ENCODE results near the gene CLCN6. TPM values are rescaled to one million over a fixed set of nuclear protein-coding genes. Genes with fewer than 3 reads are reported as not detected.

CLCN6 gene
- total RNA-seq, 1 experiment from 2014 or later: 6.1 TPM

- ChIA-PET CTCF (no interaction called here), POLR2A (ENCODE audit: unreplicated experiment) (no interaction called here)
- H3K4me1 ChIP-seq (ENCODE audit: insufficient read depth, low read length): no peaks in the 10 kb centered on the region; the same call in 1 of the 2 replicates
- H3K27me3 ChIP-seq (ENCODE audit: low read length): peaks cover 40% of the 10 kb centered on the region
- no peaks in the 10 kb centered on the region for H3F3A ChIP-seq (ENCODE audit: low read length, unreplicated experiment)
- DNase-seq (no peak), ATAC-seq (no peak)
- no peak overlapping the region for H3K27ac ChIP-seq (ENCODE audit: low read length)
- no peaks in the 10 kb centered on the region for H4K20me1 ChIP-seq (ENCODE audit: low read length)
- no peak overlapping the region for H2AFZ ChIP-seq (ENCODE audit: low read length)
- H3K9me3 ChIP-seq (ENCODE audit: low read length): no peaks in the 10 kb centered on the region
- H3K4me2 ChIP-seq (ENCODE audit: low read length): no peak overlapping the region
- no peaks in the 10 kb centered on the region for H3K36me3 ChIP-seq (ENCODE audit: low read depth, low read length)
- H3K9ac ChIP-seq (ENCODE audit: low read length): no peak overlapping the region
- H3K79me2 ChIP-seq (ENCODE audit: low read length): no peaks in the 10 kb centered on the region
- intact Hi-C loops (cut with micrococcal nuclease): no loop called here
- TF ChIP-seq CTCF (conservative IDR thresholded peaks at IDR 0.05; ENCODE audit: low read depth, low read length) (no peak), EZH2phosphoT487 (IDR thresholded peaks at IDR 0.05; ENCODE audit: borderline replicate concordance, low read length) (no peak), EZH2 (IDR thresholded peaks at IDR 0.05; ENCODE audit: low read length, unreplicated experiment) (no peak)
- no peak overlapping the region for H3K4me3 ChIP-seq (ENCODE audit: low read length)
- no peaks in the 10 kb centered on the region for H3K9me2 ChIP-seq (replicated peaks; ENCODE audit: low read length)
- no TSS peak for BruUV-seq (replicated peaks)
Measured at GRCh38 chr1:11858158-11858557, 52.2 kb downstream of the CLCN6 start.

GRCh38 chr1:11858613-11858967 is 52.6 kb downstream of the CLCN6 start, which contains the start of gene NPPB:
TSS of gene NPPB (minus strand) at chr1:11858945. CDS start at chr1:11858833, 112 bp downstream.
- Histone ChIP-seq H3F3A (ENCODE audit: low read length, unreplicated experiment) (no peaks in the 10 kb centered on the region), H3K4me2 (ENCODE audit: low read length) (no peak within 1 kb of the TSS), H3K9ac (ENCODE audit: low read length) (no peak within 1 kb of the TSS), H3K9me3 (ENCODE audit: low read length) (no peaks in the 10 kb centered on the region), H3K36me3 (ENCODE audit: low read depth, low read length) (no peaks in the 10 kb centered on the region), H3K4me3 (ENCODE audit: low read length) (no peak within 1 kb of the TSS), H2AFZ (ENCODE audit: low read length) (no peak within 1 kb of the TSS), H3K4me1 (ENCODE audit: insufficient read depth, low read length) (no peaks in the 10 kb centered on the region; the same call in 1 of the 2 replicates), H3K27me3 (ENCODE audit: low read length) (peaks cover 40% of the 10 kb centered on the region), H3K79me2 (ENCODE audit: low read length) (no peaks in the 10 kb centered on the region), H3K27ac (ENCODE audit: low read length) (no peak within 1 kb of the TSS), H4K20me1 (ENCODE audit: low read length) (no peaks in the 10 kb centered on the region), H3K9me2 (replicated peaks; ENCODE audit: low read length) (no peaks in the 10 kb centered on the region)
- no TSS peak for BruUV-seq (replicated peaks)
- CTCF ChIA-PET: no interaction called here
- ATAC-seq (no peak), DNase-seq (no peak)
- intact Hi-C loops (cut with micrococcal nuclease): no loop called here
- TF ChIP-seq CTCF (conservative IDR thresholded peaks at IDR 0.05; ENCODE audit: low read depth, low read length) (no peak), EZH2phosphoT487 (IDR thresholded peaks at IDR 0.05; ENCODE audit: borderline replicate concordance, low read length) (no peak), EZH2 (IDR thresholded peaks at IDR 0.05; ENCODE audit: low read length, unreplicated experiment) (no peak)
- POLR2A ChIA-PET (ENCODE audit: unreplicated experiment): no interaction called here

- no TSS peak for BruUV-seq (replicated peaks)
- ChIA-PET CTCF (no interaction called here), POLR2A (ENCODE audit: unreplicated experiment) (no interaction called here)
- Histone ChIP-seq H3K27ac (ENCODE audit: low read length) (no peak overlapping the region), H2AFZ (ENCODE audit: low read length) (no peak overlapping the region), H3K9me3 (ENCODE audit: low read length) (no peaks in the 10 kb centered on the region), H3K4me3 (ENCODE audit: low read length) (no peak overlapping the region), H3K4me1 (ENCODE audit: insufficient read depth, low read length) (no peaks in the 10 kb centered on the region; the same call in 1 of the 2 replicates), H3K79me2 (ENCODE audit: low read length) (no peaks in the 10 kb centered on the region), H3K9me2 (replicated peaks; ENCODE audit: low read length) (no peaks in the 10 kb centered on the region), H3K36me3 (ENCODE audit: low read depth, low read length) (no peaks in the 10 kb centered on the region), H3K27me3 (ENCODE audit: low read length) (peaks cover 40% of the 10 kb centered on the region), H3K9ac (ENCODE audit: low read length) (no peak overlapping the region), H4K20me1 (ENCODE audit: low read length) (no peaks in the 10 kb centered on the region), H3K4me2 (ENCODE audit: low read length) (no peak overlapping the region), H3F3A (ENCODE audit: low read length, unreplicated experiment) (no peaks in the 10 kb centered on the region)
- intact Hi-C loops (cut with micrococcal nuclease): no loop called here
- peak; percentile 48; the same call in 1 of the 2 replicates for ATAC-seq
- peak; percentile 51 for DNase-seq
- no peak for TF ChIP-seq EZH2phosphoT487 (IDR thresholded peaks at IDR 0.05; ENCODE audit: borderline replicate concordance, low read length)
- TF ChIP-seq CTCF (conservative IDR thresholded peaks at IDR 0.05; ENCODE audit: low read depth, low read length): 0 out of 2 replicates have a peak, but pooled peaks have one; percentile 28
Measured at GRCh38 chr1:11858968-11859871, 53.2 kb downstream of the CLCN6 start.

Data from PC-3 (cell line).